HL-60 (cell line): ENCODE data around the gene SH3D19.

Experiments
- CTCF ChIP-seq: IDR thresholded peaks from one replicate; pipeline ENCODE4 v1.5.1; 2011; ENCODE audit warnings: low read length, control low read depth, inconsistent platforms; ENCODE audit not compliant: insufficient read depth
- SPI1 ChIP-seq: IDR thresholded peaks from 2 replicates; pipeline ENCODE4 v1.6.1; 2012; ENCODE audit warnings: low read depth, mild to moderate bottlenecking, borderline replicate concordance

DNA sequence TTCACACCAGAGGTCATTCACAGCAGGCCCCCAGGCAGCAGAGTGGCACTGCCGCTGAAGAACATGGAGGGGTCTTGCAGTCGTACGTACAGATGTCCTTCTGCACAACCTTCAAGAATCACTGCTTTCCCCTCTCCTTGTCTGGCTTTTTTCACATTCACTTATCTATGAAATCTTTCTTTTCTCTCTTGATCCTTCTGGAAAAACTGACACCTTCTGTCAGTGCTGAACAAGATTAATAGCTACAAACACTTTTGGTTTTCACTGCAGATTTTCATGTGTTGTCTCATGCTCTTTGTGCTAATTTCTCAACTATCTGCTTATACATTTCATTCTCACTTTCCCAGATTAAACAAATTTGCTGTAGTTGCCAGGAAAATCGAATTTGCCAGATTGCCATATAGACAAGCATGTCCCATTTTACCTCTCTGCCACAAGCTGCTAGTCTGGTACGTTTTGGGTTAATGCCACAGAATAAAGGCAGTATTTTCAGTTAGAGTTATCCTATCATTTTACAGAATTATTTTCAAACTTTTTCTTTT, 142.9 kb downstream of the SH3D19 start:
- TF ChIP-seq CTCF (no peak), SPI1 (no peak)
